ENCODE results near the gene PAWR. TPM values are rescaled to one million over a fixed set of nuclear protein-coding genes. Genes with fewer than 3 reads are reported as not detected.

Gene PAWR
- total and polyA plus RNA-seq, 2 of the 13 experiments (the other 11 are each of a cell fraction or from before 2014, with no cell fraction given), result 29.1 to 36.1 TPM

DNA sequence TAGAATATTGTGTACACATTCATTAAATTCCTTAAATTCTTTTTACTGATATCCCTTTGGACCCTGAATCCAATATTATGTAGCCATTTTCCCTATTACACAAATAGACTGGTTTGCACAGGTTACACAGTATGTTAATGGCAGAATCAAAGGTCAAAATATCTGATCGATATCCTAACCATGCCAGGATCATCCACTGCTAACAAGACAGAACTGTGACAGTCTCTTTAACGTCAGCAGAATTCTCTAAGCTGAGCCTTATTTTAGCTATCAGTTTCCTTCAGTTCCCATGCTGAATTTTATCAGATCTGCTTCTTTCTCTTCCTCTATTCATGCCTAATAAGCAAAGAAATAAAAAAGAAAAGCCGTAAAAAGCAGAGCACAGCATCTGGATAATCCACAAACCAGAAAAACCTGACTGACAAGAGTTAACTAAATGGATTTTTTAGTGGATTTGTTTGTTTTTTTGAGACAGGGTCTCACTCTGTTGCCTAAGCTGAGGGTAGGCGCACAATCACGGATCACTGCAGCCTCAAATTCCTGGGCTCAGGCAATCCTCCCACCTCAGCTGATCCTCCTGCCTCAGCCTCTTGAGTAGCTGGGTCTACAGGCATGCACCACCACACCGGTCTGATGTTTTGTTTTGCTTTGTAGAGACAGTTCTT is 130.4 kb downstream of the PAWR start (continued):
- TF ChIP-seq ZNF225 (CRISPR knock-in tag; IDR thresholded peaks at IDR 0.05), result no peak
- TF ChIP-seq, protein P1, sequence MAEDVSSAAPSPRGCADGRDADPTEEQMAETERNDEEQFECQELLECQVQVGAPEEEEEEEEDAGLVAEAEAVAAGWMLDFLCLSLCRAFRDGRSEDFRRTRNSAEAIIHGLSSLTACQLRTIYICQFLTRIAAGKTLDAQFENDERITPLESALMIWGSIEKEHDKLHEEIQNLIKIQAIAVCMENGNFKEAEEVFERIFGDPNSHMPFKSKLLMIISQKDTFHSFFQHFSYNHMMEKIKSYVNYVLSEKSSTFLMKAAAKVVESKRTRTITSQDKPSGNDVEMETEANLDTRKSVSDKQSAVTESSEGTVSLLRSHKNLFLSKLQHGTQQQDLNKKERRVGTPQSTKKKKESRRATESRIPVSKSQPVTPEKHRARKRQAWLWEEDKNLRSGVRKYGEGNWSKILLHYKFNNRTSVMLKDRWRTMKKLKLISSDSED (CRISPR knock-in tag; IDR thresholded peaks at IDR 0.05), result no peak
- TF ChIP-seq, protein P2, sequence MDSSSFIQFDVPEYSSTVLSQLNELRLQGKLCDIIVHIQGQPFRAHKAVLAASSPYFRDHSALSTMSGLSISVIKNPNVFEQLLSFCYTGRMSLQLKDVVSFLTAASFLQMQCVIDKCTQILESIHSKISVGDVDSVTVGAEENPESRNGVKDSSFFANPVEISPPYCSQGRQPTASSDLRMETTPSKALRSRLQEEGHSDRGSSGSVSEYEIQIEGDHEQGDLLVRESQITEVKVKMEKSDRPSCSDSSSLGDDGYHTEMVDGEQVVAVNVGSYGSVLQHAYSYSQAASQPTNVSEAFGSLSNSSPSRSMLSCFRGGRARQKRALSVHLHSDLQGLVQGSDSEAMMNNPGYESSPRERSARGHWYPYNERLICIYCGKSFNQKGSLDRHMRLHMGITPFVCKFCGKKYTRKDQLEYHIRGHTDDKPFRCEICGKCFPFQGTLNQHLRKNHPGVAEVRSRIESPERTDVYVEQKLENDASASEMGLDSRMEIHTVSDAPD (CRISPR knock-in tag; IDR thresholded peaks at IDR 0.05), result 0 out of 2 replicates have a peak, but pooled peaks have one; percentile 70
- no peak for TF ChIP-seq MEIS2 (CRISPR knock-in tag; IDR thresholded peaks at IDR 0.05)
- TF ChIP-seq, protein P3, sequence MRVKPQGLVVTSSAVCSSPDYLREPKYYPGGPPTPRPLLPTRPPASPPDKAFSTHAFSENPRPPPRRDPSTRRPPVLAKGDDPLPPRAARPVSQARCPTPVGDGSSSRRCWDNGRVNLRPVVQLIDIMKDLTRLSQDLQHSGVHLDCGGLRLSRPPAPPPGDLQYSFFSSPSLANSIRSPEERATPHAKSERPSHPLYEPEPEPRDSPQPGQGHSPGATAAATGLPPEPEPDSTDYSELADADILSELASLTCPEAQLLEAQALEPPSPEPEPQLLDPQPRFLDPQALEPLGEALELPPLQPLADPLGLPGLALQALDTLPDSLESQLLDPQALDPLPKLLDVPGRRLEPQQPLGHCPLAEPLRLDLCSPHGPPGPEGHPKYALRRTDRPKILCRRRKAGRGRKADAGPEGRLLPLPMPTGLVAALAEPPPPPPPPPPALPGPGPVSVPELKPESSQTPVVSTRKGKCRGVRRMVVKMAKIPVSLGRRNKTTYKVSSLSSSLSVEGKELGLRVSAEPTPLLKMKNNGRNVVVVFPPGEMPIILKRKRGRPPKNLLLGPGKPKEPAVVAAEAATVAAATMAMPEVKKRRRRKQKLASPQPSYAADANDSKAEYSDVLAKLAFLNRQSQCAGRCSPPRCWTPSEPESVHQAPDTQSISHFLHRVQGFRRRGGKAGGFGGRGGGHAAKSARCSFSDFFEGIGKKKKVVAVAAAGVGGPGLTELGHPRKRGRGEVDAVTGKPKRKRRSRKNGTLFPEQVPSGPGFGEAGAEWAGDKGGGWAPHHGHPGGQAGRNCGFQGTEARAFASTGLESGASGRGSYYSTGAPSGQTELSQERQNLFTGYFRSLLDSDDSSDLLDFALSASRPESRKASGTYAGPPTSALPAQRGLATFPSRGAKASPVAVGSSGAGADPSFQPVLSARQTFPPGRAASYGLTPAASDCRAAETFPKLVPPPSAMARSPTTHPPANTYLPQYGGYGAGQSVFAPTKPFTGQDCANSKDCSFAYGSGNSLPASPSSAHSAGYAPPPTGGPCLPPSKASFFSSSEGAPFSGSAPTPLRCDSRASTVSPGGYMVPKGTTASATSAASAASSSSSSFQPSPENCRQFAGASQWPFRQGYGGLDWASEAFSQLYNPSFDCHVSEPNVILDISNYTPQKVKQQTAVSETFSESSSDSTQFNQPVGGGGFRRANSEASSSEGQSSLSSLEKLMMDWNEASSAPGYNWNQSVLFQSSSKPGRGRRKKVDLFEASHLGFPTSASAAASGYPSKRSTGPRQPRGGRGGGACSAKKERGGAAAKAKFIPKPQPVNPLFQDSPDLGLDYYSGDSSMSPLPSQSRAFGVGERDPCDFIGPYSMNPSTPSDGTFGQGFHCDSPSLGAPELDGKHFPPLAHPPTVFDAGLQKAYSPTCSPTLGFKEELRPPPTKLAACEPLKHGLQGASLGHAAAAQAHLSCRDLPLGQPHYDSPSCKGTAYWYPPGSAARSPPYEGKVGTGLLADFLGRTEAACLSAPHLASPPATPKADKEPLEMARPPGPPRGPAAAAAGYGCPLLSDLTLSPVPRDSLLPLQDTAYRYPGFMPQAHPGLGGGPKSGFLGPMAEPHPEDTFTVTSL (CRISPR knock-in tag; IDR thresholded peaks at IDR 0.05; ENCODE audit: borderline replicate concordance), result peak; percentile 85; the same call in 1 of the 2 replicates
- TF ChIP-seq, protein P4, sequence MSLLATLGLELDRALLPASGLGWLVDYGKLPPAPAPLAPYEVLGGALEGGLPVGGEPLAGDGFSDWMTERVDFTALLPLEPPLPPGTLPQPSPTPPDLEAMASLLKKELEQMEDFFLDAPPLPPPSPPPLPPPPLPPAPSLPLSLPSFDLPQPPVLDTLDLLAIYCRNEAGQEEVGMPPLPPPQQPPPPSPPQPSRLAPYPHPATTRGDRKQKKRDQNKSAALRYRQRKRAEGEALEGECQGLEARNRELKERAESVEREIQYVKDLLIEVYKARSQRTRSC (CRISPR knock-in tag; IDR thresholded peaks at IDR 0.05; ENCODE audit: low read depth), result no peak
- peak; percentile 51; the same call in 1 of the 2 replicates for TF ChIP-seq ZBTB21 (CRISPR knock-in tag; IDR thresholded peaks at IDR 0.05)
- TF ChIP-seq ZNF260 (CRISPR knock-in tag; IDR thresholded peaks at IDR 0.05; ENCODE audit: borderline replicate concordance, low read depth), result no peak
- TF ChIP-seq ELF3 (CRISPR knock-in tag; IDR thresholded peaks at IDR 0.05), result peak; percentile 74
- TF ChIP-seq TMF1 (CRISPR knock-in tag; IDR thresholded peaks at IDR 0.05; ENCODE audit: low read depth), result no peak
- TF ChIP-seq XBP1 (CRISPR knock-in tag; IDR thresholded peaks at IDR 0.05), result no peak
- TF ChIP-seq, protein P5, sequence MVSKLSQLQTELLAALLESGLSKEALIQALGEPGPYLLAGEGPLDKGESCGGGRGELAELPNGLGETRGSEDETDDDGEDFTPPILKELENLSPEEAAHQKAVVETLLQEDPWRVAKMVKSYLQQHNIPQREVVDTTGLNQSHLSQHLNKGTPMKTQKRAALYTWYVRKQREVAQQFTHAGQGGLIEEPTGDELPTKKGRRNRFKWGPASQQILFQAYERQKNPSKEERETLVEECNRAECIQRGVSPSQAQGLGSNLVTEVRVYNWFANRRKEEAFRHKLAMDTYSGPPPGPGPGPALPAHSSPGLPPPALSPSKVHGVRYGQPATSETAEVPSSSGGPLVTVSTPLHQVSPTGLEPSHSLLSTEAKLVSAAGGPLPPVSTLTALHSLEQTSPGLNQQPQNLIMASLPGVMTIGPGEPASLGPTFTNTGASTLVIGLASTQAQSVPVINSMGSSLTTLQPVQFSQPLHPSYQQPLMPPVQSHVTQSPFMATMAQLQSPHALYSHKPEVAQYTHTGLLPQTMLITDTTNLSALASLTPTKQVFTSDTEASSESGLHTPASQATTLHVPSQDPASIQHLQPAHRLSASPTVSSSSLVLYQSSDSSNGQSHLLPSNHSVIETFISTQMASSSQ (IDR thresholded peaks at IDR 0.05; ENCODE audit: low read depth), result peak; percentile 32; the same call in 1 of the 2 replicates
- TF ChIP-seq, protein P5 (CRISPR knock-in tag; IDR thresholded peaks at IDR 0.05; ENCODE audit: borderline replicate concordance), result no peak
- TF ChIP-seq SRSF1 (optimal IDR thresholded peaks at IDR 0.05; ENCODE audit: low read depth, low read length), result no peak
- no peak for TF ChIP-seq POLR2G (IDR thresholded peaks at IDR 0.05; ENCODE audit: low read depth, low read length)
